Neuronal stem cell (in vitro differentiated cells): ENCODE data around the gene HMG20B.
A peak's percentile ranks its signal among the peaks of the same experiment; 100 is the strongest.

Experiments used
- DNase-seq: peaks from one replicate; pipeline ENCODE4 v3.0.0-alpha.2; 2013; ENCODE audit warnings: low spot score
- H2AFZ ChIP-seq: one replicate; pipeline ENCODE4 v1.6.1; 2013; ENCODE audit warnings: mild to moderate bottlenecking, low read length, inconsistent platforms
- H2AK5ac ChIP-seq: 2 replicates; pipeline ENCODE4 v1.6.1; 2013; ENCODE audit warnings: low read depth, mild to moderate bottlenecking, inconsistent platforms, low read length, moderate library complexity, mixed read lengths
- H2BK120ac ChIP-seq: 2 replicates; pipeline ENCODE4 v1.6.1; 2013; ENCODE audit warnings: low read depth, mild to moderate bottlenecking, inconsistent platforms, low read length, moderate library complexity, mixed read lengths
- H2BK12ac ChIP-seq: one replicate; pipeline ENCODE4 v1.6.1; 2013; ENCODE audit warnings: low read length, inconsistent platforms
- H2BK15ac ChIP-seq: 2 replicates; pipeline ENCODE4 v1.6.1; 2013; ENCODE audit warnings: mild to moderate bottlenecking, low read length, inconsistent platforms, mixed read lengths
- H2BK5ac ChIP-seq: one replicate; pipeline ENCODE4 v1.6.1; 2013; ENCODE audit warnings: inconsistent platforms, mild to moderate bottlenecking, low read length, moderate library complexity
- H3K14ac ChIP-seq: one replicate; pipeline ENCODE4 v1.6.1; 2013; ENCODE audit warnings: low read length, inconsistent platforms
- H3K18ac ChIP-seq: 2 replicates; pipeline ENCODE4 v1.6.1; 2013; ENCODE audit warnings: low read length, inconsistent platforms
- H3K23ac ChIP-seq: 2 replicates; pipeline ENCODE4 v1.6.1; 2013; ENCODE audit warnings: low read depth, mild to moderate bottlenecking, mixed read lengths, low read length, inconsistent platforms; ENCODE audit not compliant: poor library complexity
- H3K27ac ChIP-seq: replicated peaks from 3 replicates; pipeline ENCODE4 v1.5.1; 2013; ENCODE audit warnings: low read length, inconsistent platforms
- H3K27me3 ChIP-seq, 3 experiments: 2 replicates each; pipeline ENCODE4 v1.6.1; 2013; ENCODE audit warnings: low read length in 3 of 3, mild to moderate bottlenecking in 2 of 3, inconsistent platforms in 1 of 3, low read depth in 1 of 3, mixed read lengths in 1 of 3, moderate library complexity in 1 of 3; ENCODE audit not compliant: control insufficient read depth in 3 of 3, insufficient read depth in 3 of 3
- H3K36me3 ChIP-seq, 2 donors: replicated peaks in 1 of 2; 2 replicates each; pipeline ENCODE4 v1.6.1; 2013; ENCODE audit warnings: low read length in 2 of 2; ENCODE audit not compliant: control insufficient read depth in 2 of 2, insufficient read depth in 2 of 2
- H3K4ac ChIP-seq: 2 replicates; pipeline ENCODE4 v1.6.1; 2013; ENCODE audit warnings: inconsistent platforms, mild to moderate bottlenecking, low read length, moderate library complexity
- H3K4me1 ChIP-seq, 2 donors: 1 replicate in 1 of 2; 2 replicates in 1 of 2; pipeline ENCODE4 v1.6.1; 2013; ENCODE audit warnings: low read length in 2 of 2, low read depth in 1 of 2; ENCODE audit not compliant: control insufficient read depth in 2 of 2, insufficient read depth in 1 of 2
- H3K4me2 ChIP-seq: one replicate; pipeline ENCODE4 v1.6.1; 2013; ENCODE audit warnings: mild to moderate bottlenecking, low read length, inconsistent platforms; ENCODE audit not compliant: insufficient read depth, poor library complexity, severe bottlenecking
- H3K4me3 ChIP-seq, 2 donors: 2 replicates each; pipeline ENCODE4 v1.5.1; 2013; ENCODE audit warnings: low read length in 2 of 2, mild to moderate bottlenecking in 2 of 2, inconsistent platforms in 1 of 2, moderate library complexity in 1 of 2
- H3K79me1 ChIP-seq: one replicate; pipeline ENCODE4 v1.6.1; 2013; ENCODE audit warnings: low read depth, mild to moderate bottlenecking, inconsistent platforms, low read length, moderate library complexity
- H3K9ac ChIP-seq: one replicate; pipeline ENCODE4 v1.6.1; 2013; ENCODE audit warnings: mild to moderate bottlenecking, low read depth, low read length, inconsistent platforms; ENCODE audit not compliant: poor library complexity
- H3K9me3 ChIP-seq, 2 donors: replicated peaks in 1 of 2; 2 replicates each; pipeline versions ENCODE3 to v1.6.1; 2013; ENCODE audit warnings: low read length in 2 of 2, mild to moderate bottlenecking in 2 of 2, inconsistent platforms in 1 of 2, low read depth in 1 of 2, mixed read lengths in 1 of 2, moderate library complexity in 1 of 2; ENCODE audit not compliant: control insufficient read depth in 2 of 2, insufficient read depth in 1 of 2
- H4K8ac ChIP-seq: one replicate; pipeline ENCODE4 v1.6.1; 2013; ENCODE audit warnings: low read depth, mild to moderate bottlenecking, inconsistent platforms, low read length, moderate library complexity
- H4K91ac ChIP-seq: one replicate; pipeline ENCODE4 v1.6.1; 2013; ENCODE audit warnings: low read length, low read depth, mild to moderate bottlenecking, inconsistent platforms; ENCODE audit not compliant: poor library complexity
- WGBS, 2 donors: extraction: QIAGEN DNeasy Blood & Tissue Kit; methylation state at CpG; one replicate each; pipeline ENCODE4 v1.1.7; 2013; ENCODE audit warnings: missing lambda C conversion rate in 2 of 2, mixed read lengths in 1 of 2; ENCODE audit not compliant: insufficient read length in 2 of 2, insufficient replicate concordance in 1 of 2; ENCODE audit errors: extremely low coverage in 2 of 2; 5-methylcytosine and 5-hydroxymethylcytosine counted together

HMG20B gene

GRCh38 chr19:3554254-3555083 is 18.3 kb upstream of the HMG20B start:
- no peak overlapping the region for H2AFZ ChIP-seq
- H2BK15ac ChIP-seq: no peak overlapping the region
- H3K23ac ChIP-seq: no peak overlapping the region
- WGBS, 2 donors: no CpG with 5 or more reads among the region's 21 CpGs
- H2BK12ac ChIP-seq: no peak overlapping the region
- H3K18ac ChIP-seq: no peak overlapping the region
- peaks cover 19% of the 10 kb centered on the region for H3K79me1 ChIP-seq
- H3K4me3 ChIP-seq: no peak overlapping the region
- no peak for DNase-seq
- no peak overlapping the region for H2BK5ac ChIP-seq
- H4K8ac ChIP-seq: no peak overlapping the region
- no peak overlapping the region for H3K4ac ChIP-seq
- H2BK120ac ChIP-seq: no peak overlapping the region
- no peak overlapping the region for H3K9ac ChIP-seq
- H3K9me3 ChIP-seq: no peaks in the 10 kb centered on the region
- no peak overlapping the region for H3K4me2 ChIP-seq
- peaks cover 6 to 10% of the 10 kb centered on the region in 2 donors for H3K4me1 ChIP-seq
- no peak overlapping the region for H3K27ac ChIP-seq
- H2AK5ac ChIP-seq: no peak overlapping the region
- no peak overlapping the region for H4K91ac ChIP-seq
- H3K36me3 ChIP-seq: peaks cover 0 to 3% of the 10 kb centered on the region in 2 donors
- no peak overlapping the region for H3K14ac ChIP-seq
- H3K27me3 ChIP-seq: no peaks in the 10 kb centered on the region

DNA sequence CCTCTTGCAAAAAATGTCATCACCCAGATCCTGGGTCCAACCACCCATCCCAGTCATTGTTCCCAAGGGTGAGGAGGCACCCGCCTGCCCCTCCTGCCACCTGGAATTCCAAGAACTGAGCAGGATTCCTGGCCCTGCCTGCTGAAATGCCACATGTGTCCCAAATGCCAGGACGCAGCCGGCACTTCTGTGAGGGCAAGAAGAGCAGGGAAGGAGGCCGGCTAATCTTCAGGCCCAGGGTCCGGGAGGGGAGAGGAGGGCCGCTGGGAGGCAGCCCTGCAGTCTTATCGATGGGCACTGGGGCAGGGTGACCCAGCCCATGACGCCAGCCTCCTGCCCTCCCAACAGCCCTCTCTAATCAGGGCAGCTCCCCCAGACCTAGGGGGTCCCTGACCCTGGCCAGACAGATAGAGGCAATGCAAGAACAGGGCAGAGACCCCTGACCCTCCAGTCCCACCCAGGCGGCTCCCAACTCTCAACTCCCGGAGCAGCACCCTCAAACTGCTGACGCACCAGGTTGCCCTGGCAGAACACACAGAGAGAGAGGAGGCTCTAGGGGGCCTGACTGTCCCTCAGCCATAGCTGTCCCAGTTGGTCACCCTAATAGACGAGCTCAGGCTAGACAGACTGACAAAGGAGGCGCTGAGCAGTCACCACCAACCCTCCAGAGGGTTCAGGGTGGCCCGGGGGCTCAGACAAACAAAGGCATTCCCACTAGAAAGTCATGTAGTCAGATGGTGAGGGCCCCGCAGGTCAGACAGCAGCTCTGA is 16.9 kb upstream of the HMG20B start:
- H3K79me1 ChIP-seq: peaks cover 18% of the 10 kb centered on the region
- no peak overlapping the region for H3K18ac ChIP-seq
- peak overlapping the region; percentile 74 for H3K9ac ChIP-seq
- peak overlapping the region; percentile 49 for H2BK15ac ChIP-seq
- no peak overlapping the region for H3K27ac ChIP-seq
- peak overlapping the region; percentile 37 for H3K4ac ChIP-seq
- no peak overlapping the region for H2BK5ac ChIP-seq
- H3K36me3 ChIP-seq: peaks cover 0 to 3% of the 10 kb centered on the region in 2 donors
- peak overlapping the region; percentile 35 for H2AK5ac ChIP-seq
- H3K4me2 ChIP-seq: no peak overlapping the region
- H3K4me1 ChIP-seq: peaks cover 6 to 10% of the 10 kb centered on the region in 2 donors
- peak overlapping the region; percentile 4 for H3K14ac ChIP-seq
- H4K91ac ChIP-seq: no peak overlapping the region
- no CpG with 5 or more reads among the region's 15 CpGs for WGBS, 2 donors
- no peaks in the 10 kb centered on the region for H3K27me3 ChIP-seq
- peak overlapping the region in 1 of 2 donors; percentile 99 for H3K4me3 ChIP-seq
- no peak for DNase-seq
- no peak overlapping the region for H2BK12ac ChIP-seq
- H3K23ac ChIP-seq: peak overlapping the region; percentile 99
- no peaks in the 10 kb centered on the region for H3K9me3 ChIP-seq
- no peak overlapping the region for H4K8ac ChIP-seq
- no peak overlapping the region for H2BK120ac ChIP-seq
- H2AFZ ChIP-seq: no peak overlapping the region

DNA sequence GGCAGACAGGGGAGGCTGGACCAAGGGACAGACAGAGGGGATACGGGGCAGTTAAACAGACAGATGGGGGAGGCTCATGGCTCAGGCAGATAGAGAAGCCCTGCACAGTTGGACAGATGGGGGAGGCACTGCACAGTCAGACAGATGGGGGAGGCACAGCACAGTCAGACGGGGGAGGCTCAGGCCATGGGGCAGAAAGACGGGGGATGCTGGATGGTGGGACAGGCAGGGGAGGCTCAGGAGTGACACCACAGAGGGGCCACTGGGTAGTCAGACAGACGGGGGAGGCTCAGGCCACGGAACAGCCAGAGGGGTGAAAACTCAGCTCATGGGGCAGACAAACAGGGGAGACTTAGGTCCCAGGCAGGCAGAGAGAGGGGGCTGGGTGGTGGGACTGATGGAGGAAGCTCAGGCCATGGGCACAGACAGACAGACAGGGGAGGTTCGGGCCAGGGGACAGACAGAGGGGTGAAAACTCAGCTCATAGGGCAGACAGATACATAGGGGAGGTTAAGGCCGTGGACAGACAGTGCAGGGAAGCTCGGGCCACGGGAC is 16.2 kb upstream of the HMG20B start:
- Histone ChIP-seq H3K36me3 (no peaks in the 10 kb centered on the region), H2BK12ac (no peak overlapping the region), H4K91ac (no peak overlapping the region), H3K4ac (peak overlapping the region; percentile 37), H3K9me3 (no peaks in the 10 kb centered on the region), H3K4me1 (peaks cover 6 to 10% of the 10 kb centered on the region in 2 donors), H3K79me1 (peaks cover 14% of the 10 kb centered on the region), H3K23ac (peak overlapping the region; percentile 99), H3K27me3 (no peaks in the 10 kb centered on the region), H3K18ac (peak overlapping the region; percentile 4), H2BK120ac (no peak overlapping the region), H3K9ac (peak overlapping the region; percentile 21), H2AFZ (peak overlapping the region; percentile 99), H3K14ac (peak overlapping the region; percentile 4), H3K4me3 (peak overlapping the region; percentile 99), H3K4me2 (peak overlapping the region; percentile 94), H2BK5ac (peak overlapping the region; percentile 75), H3K27ac (no peak overlapping the region), H4K8ac (no peak overlapping the region), H2AK5ac (peak overlapping the region; percentile 86), H2BK15ac (peak overlapping the region; percentile 49)
- WGBS, 2 donors: no CpG with 5 or more reads among the region's 9 CpGs
- DNase-seq: no peak
